H9 (cell line): Measurements from ENCODE around the gene SUPT3H. TPM values are rescaled to one million over a fixed set of nuclear protein-coding genes. Genes with fewer than 3 reads are reported as not detected.

Experiments
- DNase-seq: peaks from one replicate; pipeline ENCODE4 v3.0.0-alpha.2; 2017
- H2AFZ ChIP-seq: one replicate; pipeline ENCODE4 v1.6.1; 2013; ENCODE audit warnings: mild to moderate bottlenecking, low read length, control low read depth, moderate library complexity
- H2AK5ac ChIP-seq: 2 replicates; pipeline ENCODE4 v1.6.1; 2013; ENCODE audit warnings: low read length, control low read depth, mixed read lengths; ENCODE audit not compliant: insufficient read length
- H2BK120ac ChIP-seq: one replicate; pipeline ENCODE4 v1.6.1; 2013; ENCODE audit warnings: low read depth, mild to moderate bottlenecking, low read length, control low read depth, inconsistent platforms; ENCODE audit not compliant: poor library complexity, severe bottlenecking
- H2BK12ac ChIP-seq: 2 replicates; pipeline ENCODE4 v1.6.1; 2013; ENCODE audit warnings: low read length, control low read depth, mixed read lengths, low read depth; ENCODE audit not compliant: insufficient read length
- H2BK15ac ChIP-seq: 2 replicates; pipeline ENCODE4 v1.6.1; 2013; ENCODE audit warnings: low read depth, low read length, control low read depth
- H2BK20ac ChIP-seq: one replicate; pipeline ENCODE4 v1.6.1; 2013; ENCODE audit warnings: low read depth, mild to moderate bottlenecking, low read length, control low read depth, inconsistent platforms; ENCODE audit not compliant: poor library complexity, severe bottlenecking
- H2BK5ac ChIP-seq: 2 replicates; pipeline ENCODE4 v1.6.1; 2013; ENCODE audit warnings: low read length, control low read depth, mixed read lengths; ENCODE audit not compliant: insufficient read length
- H3K14ac ChIP-seq: 2 replicates; pipeline ENCODE4 v1.6.1; 2013; ENCODE audit warnings: low read length, control low read depth; ENCODE audit not compliant: insufficient read depth
- H3K18ac ChIP-seq: 2 replicates; pipeline ENCODE4 v1.6.1; 2013; ENCODE audit warnings: low read depth, mild to moderate bottlenecking, mixed read lengths, low read length, control low read depth; ENCODE audit not compliant: insufficient read length
- H3K23ac ChIP-seq: 2 replicates; pipeline ENCODE4 v1.6.1; 2013; ENCODE audit warnings: low read length, control low read depth, mixed read lengths, low read depth; ENCODE audit not compliant: insufficient read length
- H3K23me2 ChIP-seq: 2 replicates; pipeline ENCODE4 v1.6.1; 2013; ENCODE audit warnings: low read depth, mild to moderate bottlenecking, mixed read lengths, low read length, control low read depth; ENCODE audit not compliant: insufficient read length, poor library complexity, severe bottlenecking
- H3K27ac ChIP-seq: 2 replicates; pipeline ENCODE4 v1.5.1; 2013; ENCODE audit warnings: low read length, control low read depth, mixed read lengths, low read depth; ENCODE audit not compliant: insufficient read length
- H3K27me3 ChIP-seq: 2 replicates; pipeline ENCODE4 v1.6.1; 2013; ENCODE audit warnings: low read length, control low read depth, inconsistent platforms; ENCODE audit not compliant: insufficient read depth
- H3K4ac ChIP-seq: 2 replicates; pipeline ENCODE4 v1.6.1; 2013; ENCODE audit warnings: low read depth, mild to moderate bottlenecking, control low read depth, inconsistent platforms, low read length, moderate library complexity
- H3K4me1 ChIP-seq: 2 replicates; pipeline ENCODE4 v1.6.1; 2013; ENCODE audit warnings: low read length, control low read depth, inconsistent platforms; ENCODE audit not compliant: insufficient read depth
- H3K4me2 ChIP-seq: 2 replicates; pipeline ENCODE4 v1.6.1; 2013; ENCODE audit warnings: low read length, control low read depth, mixed read lengths; ENCODE audit not compliant: insufficient read length, insufficient read depth
- H3K56ac ChIP-seq: 2 replicates; pipeline ENCODE4 v1.6.1; 2013; ENCODE audit warnings: low read depth, mild to moderate bottlenecking, mixed read lengths, low read length, control low read depth; ENCODE audit not compliant: insufficient read length
- H3K79me1 ChIP-seq: 2 replicates; pipeline ENCODE4 v1.6.1; 2013; ENCODE audit warnings: low read depth, mild to moderate bottlenecking, moderate library complexity, low read length, control low read depth, inconsistent platforms; ENCODE audit not compliant: insufficient read depth, poor library complexity, severe bottlenecking
- H3K79me2 ChIP-seq: 2 replicates; pipeline ENCODE4 v1.6.1; 2013; ENCODE audit warnings: low read length, control low read depth, inconsistent platforms; ENCODE audit not compliant: insufficient read depth
- H3K9ac ChIP-seq: 2 replicates; pipeline ENCODE4 v1.6.1; 2013; ENCODE audit warnings: low read length, control low read depth, mixed read lengths; ENCODE audit not compliant: insufficient read length; ENCODE audit errors: extremely low read depth
- H3K9me3 ChIP-seq: one replicate; pipeline ENCODE4 v1.6.1; 2013; ENCODE audit warnings: low read depth, low read length, inconsistent platforms; ENCODE audit not compliant: control insufficient read depth
- H3T11ph ChIP-seq: one replicate; pipeline ENCODE4 v1.6.1; 2013; ENCODE audit warnings: mild to moderate bottlenecking, low read length, control low read depth, inconsistent platforms
- H4K20me1 ChIP-seq: one replicate; pipeline ENCODE4 v1.6.1; 2013; ENCODE audit not compliant: control insufficient read depth, insufficient read length, insufficient read depth
- H4K5ac ChIP-seq: 2 replicates; pipeline ENCODE4 v1.6.1; 2013; ENCODE audit warnings: low read depth, mild to moderate bottlenecking, mixed read lengths, low read length, control low read depth; ENCODE audit not compliant: insufficient read length
- H4K8ac ChIP-seq: replicated peaks from 2 replicates; pipeline ENCODE4 v1.6.1; 2013; ENCODE audit warnings: low read length, control low read depth, mixed read lengths, low read depth; ENCODE audit not compliant: insufficient read length
- H4K91ac ChIP-seq: 2 replicates; pipeline ENCODE4 v1.6.1; 2013; ENCODE audit warnings: low read depth, mild to moderate bottlenecking, moderate library complexity, mixed read lengths, low read length, control low read depth; ENCODE audit not compliant: insufficient read length
- H3K27ac Mint-ChIP-seq, 3 experiments: 2 replicates in 2 of 3; 3 replicates in 1 of 3; pipeline ENCODE4 v1.8.0; 2020 to 2021; ENCODE audit warnings: mixed read lengths in 3 of 3, mild to moderate bottlenecking in 1 of 3, moderate library complexity in 1 of 3
- H3K27me3 Mint-ChIP-seq: 2 replicates; pipeline ENCODE4 v1.8.0; 2021; ENCODE audit warnings: low read depth, mild to moderate bottlenecking, moderate library complexity, mixed read lengths
- H3K36me3 Mint-ChIP-seq, 3 experiments: 2 replicates in 2 of 3; 3 replicates in 1 of 3; pipeline ENCODE4 v1.8.0; 2020 to 2021; ENCODE audit warnings: low read depth in 3 of 3, mixed read lengths in 3 of 3; ENCODE audit not compliant: insufficient read depth in 1 of 3
- H3K4me1 Mint-ChIP-seq, 2 experiments: 2 replicates each; pipeline ENCODE4 v1.8.0; 2020; ENCODE audit warnings: mixed read lengths in 2 of 2
- H3K4me3 Mint-ChIP-seq, 2 experiments: 2 replicates in 1 of 2; 3 replicates in 1 of 2; pipeline ENCODE4 v1.8.0; 2020 to 2021; ENCODE audit warnings: mild to moderate bottlenecking in 2 of 2, mixed read lengths in 2 of 2, moderate library complexity in 1 of 2
- H3K9me3 Mint-ChIP-seq, 2 experiments: 2 replicates in 1 of 2; 3 replicates in 1 of 2; pipeline ENCODE4 v1.8.0; 2020; ENCODE audit warnings: mild to moderate bottlenecking in 2 of 2, mixed read lengths in 2 of 2, moderate library complexity in 1 of 2
- WGBS: extraction: QIAGEN DNeasy Blood & Tissue Kit; methylation state at CpG from one replicate; pipeline ENCODE4 v1.1.7; 2013; ENCODE audit warnings: missing lambda C conversion rate, low lambda C conversion rate, mixed read lengths; ENCODE audit not compliant: insufficient read length; ENCODE audit errors: extremely low coverage; 5-methylcytosine and 5-hydroxymethylcytosine counted together
- total RNA-seq: library from RNA; stranded (reverse); gene quantifications from 2 replicates; pipeline ENCODE4 v1.2.1, GENCODE V29; 2021
- TF ChIP-seq, protein P1 (sequence below): fragments of 200-600 bp; sonication (generic); conservative IDR thresholded peaks from 3 replicates; pipeline ENCODE4 v1.8.0; 2021; ENCODE audit warnings: antibody characterized with exemption, mild to moderate bottlenecking

The SUPT3H gene
- total RNA-seq, 1 experiment from 2014 or later: 22.5 TPM

DNA sequence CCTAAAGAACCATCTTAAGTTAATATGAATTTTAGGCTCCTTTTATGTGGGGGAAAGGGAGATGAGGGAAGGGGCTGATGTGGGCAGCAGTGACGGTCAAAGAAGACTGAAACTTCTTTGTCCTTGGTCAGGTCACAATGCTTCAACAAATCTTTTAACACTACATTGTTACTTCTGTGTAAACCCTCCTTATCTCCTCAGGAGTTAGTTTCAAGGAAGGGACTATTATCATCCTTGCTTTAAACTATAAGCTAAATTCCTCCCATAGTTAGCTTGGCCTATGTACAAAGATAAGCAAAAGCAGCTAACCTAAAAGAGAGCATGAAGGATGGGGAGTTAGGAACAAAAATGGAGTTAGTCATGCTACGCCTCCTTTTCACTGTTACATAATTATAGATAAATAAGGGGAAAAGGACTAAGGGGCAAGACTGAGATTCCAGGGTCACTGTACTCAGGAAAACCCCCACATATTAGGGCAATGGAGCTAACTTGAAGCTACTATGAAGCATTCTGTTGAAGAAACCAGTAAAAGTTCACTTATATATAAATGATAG lies 222.3 kb downstream of the SUPT3H start:
- Histone ChIP-seq H3K27ac (no peak overlapping the region), H3K4me2 (no peak overlapping the region), H2BK20ac (no peak overlapping the region), H3K79me2 (no peaks in the 10 kb centered on the region), H3T11ph (no peak overlapping the region), H3K9me3 (no peaks in the 10 kb centered on the region), H2AFZ (no peak overlapping the region), H3K18ac (no peak overlapping the region), H3K27me3 (no peaks in the 10 kb centered on the region), H4K91ac (no peak overlapping the region), H3K23me2 (no peaks in the 10 kb centered on the region), H4K20me1 (no peaks in the 10 kb centered on the region), H3K79me1 (no peaks in the 10 kb centered on the region), H3K4ac (no peak overlapping the region), H2BK120ac (no peak overlapping the region), H2BK15ac (no peak overlapping the region), H2BK5ac (no peak overlapping the region), H2BK12ac (no peak overlapping the region), H4K8ac (no peak overlapping the region), H3K56ac (no peak overlapping the region), H3K23ac (no peak overlapping the region), H3K4me1 (no peaks in the 10 kb centered on the region), H2AK5ac (no peak overlapping the region), H4K5ac (no peak overlapping the region), H3K14ac (no peak overlapping the region), H3K9ac (no peak overlapping the region)
- whole genome bisulfite sequencing: no CpG with 5 or more reads among the region's 2 CpGs
- Mint-ChIP-seq H3K4me3 (no peak overlapping the region), H3K27me3 (no peaks in the 10 kb centered on the region), H3K9me3 (no peaks in the 10 kb centered on the region), H3K27ac (no peak overlapping the region), H3K36me3 (no peaks in the 10 kb centered on the region), H3K4me1 (peaks cover 0 to 4% of the 10 kb centered on the region in 2 experiments; a peak in 1 of 4 replicates)
- DNase-seq: no peak
- TF ChIP-seq, protein P1, sequence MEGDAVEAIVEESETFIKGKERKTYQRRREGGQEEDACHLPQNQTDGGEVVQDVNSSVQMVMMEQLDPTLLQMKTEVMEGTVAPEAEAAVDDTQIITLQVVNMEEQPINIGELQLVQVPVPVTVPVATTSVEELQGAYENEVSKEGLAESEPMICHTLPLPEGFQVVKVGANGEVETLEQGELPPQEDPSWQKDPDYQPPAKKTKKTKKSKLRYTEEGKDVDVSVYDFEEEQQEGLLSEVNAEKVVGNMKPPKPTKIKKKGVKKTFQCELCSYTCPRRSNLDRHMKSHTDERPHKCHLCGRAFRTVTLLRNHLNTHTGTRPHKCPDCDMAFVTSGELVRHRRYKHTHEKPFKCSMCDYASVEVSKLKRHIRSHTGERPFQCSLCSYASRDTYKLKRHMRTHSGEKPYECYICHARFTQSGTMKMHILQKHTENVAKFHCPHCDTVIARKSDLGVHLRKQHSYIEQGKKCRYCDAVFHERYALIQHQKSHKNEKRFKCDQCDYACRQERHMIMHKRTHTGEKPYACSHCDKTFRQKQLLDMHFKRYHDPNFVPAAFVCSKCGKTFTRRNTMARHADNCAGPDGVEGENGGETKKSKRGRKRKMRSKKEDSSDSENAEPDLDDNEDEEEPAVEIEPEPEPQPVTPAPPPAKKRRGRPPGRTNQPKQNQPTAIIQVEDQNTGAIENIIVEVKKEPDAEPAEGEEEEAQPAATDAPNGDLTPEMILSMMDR: no peak
